A549 (cell line): ENCODE results near the gene MED17. TPM values are rescaled to one million over a fixed set of nuclear protein-coding genes. Genes with fewer than 3 reads are reported as not detected.

Experiments
- ATAC-seq, 2 experiments: fragments of 200-7000 bp in 1 of 2; fragments of >200 bp in 1 of 2; cut with Nextera tagmentation in 1 of 2; cut with Tn5 transposase in 1 of 2; 3 replicates each; pipeline versions ENCODE4 v1.8.0 to v1.9.1; 2018 to 2020; ENCODE audit warnings: mild to moderate bottlenecking in 1 of 2, moderate library complexity in 1 of 2
- CTCF ChIA-PET: fragments of 300-600 bp; sonication (Branson Sonifier 250); formaldehyde crosslinking; extraction: SDS; loops from one replicate; lab custom pipeline; 2021; ENCODE audit warnings: antibody characterized with exemption, inconsistent platforms; lab: Yijun Ruan, JAX
- POLR2A ChIA-PET: fragments of 350-600 bp; formaldehyde crosslinking; extraction: SDS; loops from one replicate; lab custom pipeline; 2021; ENCODE audit warnings: antibody characterized with exemption, inconsistent platforms; lab: Yijun Ruan, JAX
- DNase-seq, 2 experiments: peaks; one replicate each; pipeline versions ENCODE4 v3.0.0 to v3.0.0-alpha.2; 2011 to 2016; ENCODE audit warnings: low read depth in 1 of 2, low spot score in 1 of 2
- FAIRE-seq: peaks from 2 replicates; lab custom pipeline; 2011; peaks lifted over from hg19 to GRCh38; lab: Jason Lieb, UNC
- H3K27ac ChIP-seq, 2 experiments: fragments of >200 bp; sonication (Bioruptor Twin); formaldehyde crosslinking; 3 replicates each; pipeline ENCODE4 v1.5.1; 2016 to 2017
- H3K4me1 ChIP-seq: fragments of >200 bp; sonication (Bioruptor Twin); formaldehyde crosslinking; 3 replicates; pipeline ENCODE4 v1.6.1; 2016
- H3K4me2 ChIP-seq: fragments of >200 bp; sonication (Bioruptor Twin); formaldehyde crosslinking; 3 replicates; pipeline ENCODE4 v1.6.1; 2016
- H3K4me3 ChIP-seq: fragments of >200 bp; sonication (Bioruptor Twin); formaldehyde crosslinking; 3 replicates; pipeline ENCODE4 v1.5.1; 2016
- H3K9me3 ChIP-seq: fragments of >200 bp; sonication (Bioruptor Twin); formaldehyde crosslinking; 3 replicates; pipeline ENCODE4 v1.6.1; 2016
- BCL3 ChIP-seq: fragments of >200 bp; sonication (Bioruptor Twin); formaldehyde crosslinking; IDR thresholded peaks from 3 replicates; pipeline ENCODE4 v1.6.1; 2016
- BHLHE40 ChIP-seq: IDR thresholded peaks from 2 replicates; pipeline ENCODE4 v1.6.1; 2012; ENCODE audit warnings: low read depth, low read length, inconsistent platforms
- CBX2 ChIP-seq: fragments of 200-600 bp; sonication (generic); IDR thresholded peaks from 2 replicates; pipeline ENCODE4 v1.6.1; 2016; ENCODE audit warnings: low read depth, mild to moderate bottlenecking, borderline replicate concordance
- CEBPB ChIP-seq, 2 experiments: fragments of >200 bp in 1 of 2; sonication (Bioruptor Twin) in 1 of 2; formaldehyde crosslinking in 1 of 2; IDR thresholded peaks; 2 replicates each; pipeline ENCODE4 v1.6.1; 2012 to 2016
- CHD2 ChIP-seq: fragments of 150-350 bp; IDR thresholded peaks from 2 replicates; pipeline ENCODE4 v1.6.1; 2014; ENCODE audit warnings: low read length; ENCODE audit not compliant: partially characterized antibody
- CTCF ChIP-seq: fragments of >200 bp; sonication (Bioruptor Twin); formaldehyde crosslinking; IDR thresholded peaks from 3 replicates; pipeline ENCODE4 v1.5.1; 2016
- ESRRA ChIP-seq: fragments of 150-350 bp; IDR thresholded peaks from 2 replicates; pipeline ENCODE4 v1.6.1; 2014; ENCODE audit warnings: mild to moderate bottlenecking, low read length, borderline replicate concordance
- FOXS1 ChIP-seq: fragments of 250-450 bp; sonication (Bioruptor Pico); IDR thresholded peaks from 2 replicates; pipeline ENCODE4 v1.5.0; 2020; ENCODE audit warnings: mild to moderate bottlenecking, moderate library complexity
- HDAC2 ChIP-seq: fragments of 200-600 bp; sonication (generic); IDR thresholded peaks from 2 replicates; pipeline ENCODE4 v1.6.1; 2016
- HES2 ChIP-seq: fragments of >200 bp; sonication (Bioruptor Twin); formaldehyde crosslinking; IDR thresholded peaks from 2 replicates; pipeline ENCODE4 v1.6.1; 2016
- HEYL ChIP-seq: fragments of 250-450 bp; sonication (Bioruptor Pico); IDR thresholded peaks from 2 replicates; pipeline ENCODE4 v1.8.0; 2021; ENCODE audit warnings: mild to moderate bottlenecking, moderate library complexity
- HMGXB4 ChIP-seq: fragments of 250-450 bp; sonication (Bioruptor Pico); IDR thresholded peaks from 2 replicates; pipeline ENCODE4 v1.5.0; 2021; ENCODE audit warnings: mild to moderate bottlenecking, moderate library complexity, borderline replicate concordance
- HOXA7 ChIP-seq: fragments of 250-450 bp; sonication (Bioruptor Pico); IDR thresholded peaks from 2 replicates; pipeline ENCODE4 v1.5.0; 2020; ENCODE audit warnings: mild to moderate bottlenecking, moderate library complexity
- HOXB5 ChIP-seq: fragments of 250-450 bp; sonication (Bioruptor Pico); IDR thresholded peaks from 2 replicates; pipeline ENCODE4 v1.5.0; 2020; ENCODE audit warnings: mild to moderate bottlenecking, moderate library complexity
- JUNB ChIP-seq: fragments of >200 bp; sonication (Bioruptor Twin); formaldehyde crosslinking; IDR thresholded peaks from 2 replicates; pipeline ENCODE4 v1.6.1; 2016
- KDM1A ChIP-seq: fragments of 200-600 bp; sonication (generic); IDR thresholded peaks from 2 replicates; pipeline ENCODE4 v1.6.1; 2016; ENCODE audit warnings: low read depth, mild to moderate bottlenecking
- KDM5A ChIP-seq: fragments of 200-600 bp; sonication (generic); IDR thresholded peaks from 2 replicates; pipeline ENCODE4 v1.6.1; 2016; ENCODE audit warnings: antibody characterized with exemption, mild to moderate bottlenecking
- MAFK ChIP-seq: fragments of 450-650 bp; IDR thresholded peaks from 2 replicates; pipeline ENCODE4 v1.6.1; 2014; ENCODE audit not compliant: partially characterized antibody
- MYC ChIP-seq: IDR thresholded peaks from 2 replicates; pipeline ENCODE4 v1.6.1; 2012; ENCODE audit warnings: mild to moderate bottlenecking, inconsistent platforms, low read length, improper control_type of control experiment, borderline replicate concordance
- NPAS2 ChIP-seq: fragments of 250-450 bp; sonication (Bioruptor Pico); IDR thresholded peaks from 2 replicates; pipeline ENCODE4 v1.8.0; 2022; ENCODE audit warnings: mild to moderate bottlenecking, moderate library complexity, borderline replicate concordance
- POLR2A ChIP-seq: IDR thresholded peaks from 2 replicates; pipeline ENCODE4 v1.6.1; 2012; ENCODE audit warnings: mild to moderate bottlenecking, low read length
- RARB ChIP-seq: fragments of 250-450 bp; sonication (Bioruptor Pico); IDR thresholded peaks from 2 replicates; pipeline ENCODE4 v1.8.0; 2021; ENCODE audit warnings: mild to moderate bottlenecking, moderate library complexity
- SMC3 ChIP-seq: fragments of >200 bp; sonication (Bioruptor Twin); formaldehyde crosslinking; IDR thresholded peaks from 3 replicates; pipeline ENCODE4 v1.6.1; 2018; ENCODE audit warnings: inconsistent platforms
- TFCP2L1 ChIP-seq: fragments of 250-450 bp; sonication (Bioruptor Pico); IDR thresholded peaks from 2 replicates; pipeline ENCODE4 v1.5.0; 2021; ENCODE audit warnings: mild to moderate bottlenecking
- USF2 ChIP-seq: fragments of 450-650 bp; IDR thresholded peaks from 2 replicates; pipeline ENCODE4 v1.6.1; 2014; ENCODE audit warnings: antibody characterized with exemption
- WGBS: methylation state at CpG from one replicate; pipeline ENCODE4 v1.1.6; 2017; ENCODE audit errors: missing lambda C conversion rate; 5-methylcytosine and 5-hydroxymethylcytosine counted together
- polyA plus RNA-seq, 4 experiments: library from polyadenylated mRNA; depleted of rRNA in 3 of 4; stranded (reverse); fragments of >200 nt; fragmentation: RNase III in 1 of 4; extraction: RNeasy Plus Mini Kit Qiagen cat#74134 plus additional on column Dnase treatment in 1 of 4; gene quantifications; 2 replicates in 3 of 4; 3 replicates in 1 of 4; pipeline ENCODE4 v1.2.3, GENCODE V29; 2011 to 2017

MED17 gene
- polyA plus RNA-seq, 2 of the 4 experiments (the other 2 are of a cell fraction): 16.2 to 20.3 TPM

- DNase-seq (no peak), ATAC-seq (no peak), FAIRE-seq (no peak)
- no peak for TF ChIP-seq USF2
- no peak for TF ChIP-seq HOXB5 (CRISPR knock-in tag)
- TF ChIP-seq ESRRA: no peak
- no peak for TF ChIP-seq RARB
- TF ChIP-seq HOXA7: no peak
- no peak for TF ChIP-seq KDM5A
- TF ChIP-seq HMGXB4 (CRISPR knock-in tag): no peak
- TF ChIP-seq CBX2: no peak
- TF ChIP-seq KDM1A: no peak
- no peak for TF ChIP-seq NPAS2
- TF ChIP-seq BHLHE40: no peak
- no peak for TF ChIP-seq BCL3
- TF ChIP-seq HEYL (CRISPR knock-in tag): no peak
- no peak for TF ChIP-seq HES2
- no peak for TF ChIP-seq SMC3
- no peak for TF ChIP-seq MYC
- no peak for TF ChIP-seq TFCP2L1 (CRISPR knock-in tag)
- no peak for TF ChIP-seq CHD2
- ChIA-PET CTCF (no interaction called here), POLR2A (no interaction called here)
- Histone ChIP-seq H3K27ac (no peak overlapping the region), H3K4me1 (no peaks in the 10 kb centered on the region), H3K9me3 (no peaks in the 10 kb centered on the region), H3K4me2 (no peak overlapping the region), H3K4me3 (no peak overlapping the region)
- 80% methylated on average over 5 of the region's 5 CpGs for WGBS
Observed at GRCh38 chr11:93766504-93766903, 17.6 kb upstream of the MED17 start.

GRCh38 chr11:93767018-93767417 lies 17.1 kb upstream of the MED17 start:
- ChIA-PET POLR2A (no interaction called here), CTCF (no interaction called here)
- H3K4me1 ChIP-seq: no peaks in the 10 kb centered on the region
- ATAC-seq: no peak
- 77% methylated on average over 3 of the region's 3 CpGs for WGBS
- no peak overlapping the region for H3K4me3 ChIP-seq
- FAIRE-seq: no peak
- H3K27ac ChIP-seq: no peak overlapping the region
- no peak overlapping the region for H3K4me2 ChIP-seq
- H3K9me3 ChIP-seq: no peaks in the 10 kb centered on the region
- DNase-seq: no peak
- TF ChIP-seq HOXB5 (CRISPR knock-in tag) (no peak), HOXA7 (no peak), CTCF (no peak), JUNB (no peak), FOXS1 (CRISPR knock-in tag) (no peak), POLR2A (no peak), CEBPB (IDR thresholded peaks at IDR 0.05) (no peak), HES2 (no peak), MAFK (no peak), HDAC2 (no peak)
